Measurements from ENCODE around the gene PLPPR2.

PLPPR2 gene

GRCh38 chr19:11356676-11357550, 1.7 kb downstream of the PLPPR2 start:
- DNase-seq (ENCODE audit: low read depth), result no peak
- H3K4me3 ChIP-seq (replicated peaks; ENCODE audit: low read depth, low read length), result no peak overlapping the region
- TF ChIP-seq, protein P1, sequence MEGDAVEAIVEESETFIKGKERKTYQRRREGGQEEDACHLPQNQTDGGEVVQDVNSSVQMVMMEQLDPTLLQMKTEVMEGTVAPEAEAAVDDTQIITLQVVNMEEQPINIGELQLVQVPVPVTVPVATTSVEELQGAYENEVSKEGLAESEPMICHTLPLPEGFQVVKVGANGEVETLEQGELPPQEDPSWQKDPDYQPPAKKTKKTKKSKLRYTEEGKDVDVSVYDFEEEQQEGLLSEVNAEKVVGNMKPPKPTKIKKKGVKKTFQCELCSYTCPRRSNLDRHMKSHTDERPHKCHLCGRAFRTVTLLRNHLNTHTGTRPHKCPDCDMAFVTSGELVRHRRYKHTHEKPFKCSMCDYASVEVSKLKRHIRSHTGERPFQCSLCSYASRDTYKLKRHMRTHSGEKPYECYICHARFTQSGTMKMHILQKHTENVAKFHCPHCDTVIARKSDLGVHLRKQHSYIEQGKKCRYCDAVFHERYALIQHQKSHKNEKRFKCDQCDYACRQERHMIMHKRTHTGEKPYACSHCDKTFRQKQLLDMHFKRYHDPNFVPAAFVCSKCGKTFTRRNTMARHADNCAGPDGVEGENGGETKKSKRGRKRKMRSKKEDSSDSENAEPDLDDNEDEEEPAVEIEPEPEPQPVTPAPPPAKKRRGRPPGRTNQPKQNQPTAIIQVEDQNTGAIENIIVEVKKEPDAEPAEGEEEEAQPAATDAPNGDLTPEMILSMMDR (IDR thresholded peaks at IDR 0.05; ENCODE audit: low read length, missing control alignments), result no peak

- no peak for DNase-seq (ENCODE audit: low read depth)
Measured at GRCh38 chr19:11359421-11359820, 4.2 kb downstream of the PLPPR2 start.

DNA sequence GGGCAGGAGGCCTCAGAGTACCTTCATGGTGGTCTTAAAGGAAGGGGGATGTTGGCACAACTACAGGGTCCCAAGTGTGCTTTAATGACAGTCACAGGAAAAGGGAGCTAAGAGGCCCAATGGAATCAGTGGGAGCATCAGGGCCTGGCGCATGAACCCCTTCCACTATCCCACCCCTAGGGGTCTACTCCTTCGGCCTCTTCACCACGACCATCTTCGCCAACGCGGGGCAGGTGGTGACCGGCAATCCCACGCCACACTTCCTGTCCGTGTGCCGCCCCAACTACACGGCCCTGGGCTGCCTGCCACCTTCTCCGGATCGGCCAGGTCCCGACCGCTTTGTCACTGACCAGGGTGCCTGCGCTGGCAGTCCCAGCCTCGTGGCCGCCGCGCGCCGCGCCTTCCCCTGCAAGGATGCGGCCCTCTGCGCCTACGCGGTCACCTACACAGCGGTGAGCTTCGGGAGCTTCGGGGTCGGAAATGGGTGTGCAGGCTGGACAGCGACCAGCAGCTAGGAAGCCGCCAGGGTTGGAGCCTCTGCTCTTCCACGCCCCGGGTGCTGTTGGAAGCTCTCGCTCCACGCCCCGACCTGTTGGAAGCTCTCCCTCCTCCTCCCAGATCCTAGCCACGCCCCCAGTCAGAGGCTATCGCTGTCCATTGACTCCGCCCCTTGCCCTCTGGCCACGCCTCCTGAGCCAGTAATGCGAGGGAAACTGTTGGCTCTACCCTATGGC, 6.0 kb downstream of the PLPPR2 start:
- TF ChIP-seq, protein P1 (IDR thresholded peaks at IDR 0.05; ENCODE audit: low read length, missing control alignments), result no peak
- DNase-seq (ENCODE audit: low read depth), result no peak
- no peak overlapping the region for H3K4me3 ChIP-seq (replicated peaks; ENCODE audit: low read depth, low read length)

More at GRCh38 chr19:11359421-11359820, 4.2 kb downstream of the PLPPR2 start:
- TF ChIP-seq, protein P1 (IDR thresholded peaks at IDR 0.05; ENCODE audit: low read length, missing control alignments), result no peak
- H3K4me3 ChIP-seq (replicated peaks; ENCODE audit: low read depth, low read length), result no peak overlapping the region

GRCh38 chr19:11361771-11362731, 6.8 kb downstream of the PLPPR2 start:
- TF ChIP-seq, protein P1 (IDR thresholded peaks at IDR 0.05; ENCODE audit: low read length, missing control alignments), result no peak
- no peak for DNase-seq (ENCODE audit: low read depth)
- no peak overlapping the region for H3K4me3 ChIP-seq (replicated peaks; ENCODE audit: low read depth, low read length)

GRCh38 chr19:11363881-11364280, 8.6 kb downstream of the PLPPR2 start:
- no peak overlapping the region for H3K4me3 ChIP-seq (replicated peaks; ENCODE audit: low read depth, low read length)
- TF ChIP-seq, protein P1 (IDR thresholded peaks at IDR 0.05; ENCODE audit: low read length, missing control alignments), result no peak
- DNase-seq (ENCODE audit: low read depth), result no peak

GRCh38 chr19:11364296-11364904, 9.2 kb downstream of the PLPPR2 start:
- H3K4me3 ChIP-seq (replicated peaks; ENCODE audit: low read depth, low read length), result no peak overlapping the region
- no peak for DNase-seq (ENCODE audit: low read depth)
- TF ChIP-seq, protein P1 (IDR thresholded peaks at IDR 0.05; ENCODE audit: low read length, missing control alignments), result no peak
